Measurements from ENCODE around the gene OR2A42.
"Not testable (repeated sequence)": the region's sequence is repeated elsewhere in the genome, so short reads cannot be mapped to it uniquely, and the experiment has no call there.

The OR2A42 gene

DNA sequence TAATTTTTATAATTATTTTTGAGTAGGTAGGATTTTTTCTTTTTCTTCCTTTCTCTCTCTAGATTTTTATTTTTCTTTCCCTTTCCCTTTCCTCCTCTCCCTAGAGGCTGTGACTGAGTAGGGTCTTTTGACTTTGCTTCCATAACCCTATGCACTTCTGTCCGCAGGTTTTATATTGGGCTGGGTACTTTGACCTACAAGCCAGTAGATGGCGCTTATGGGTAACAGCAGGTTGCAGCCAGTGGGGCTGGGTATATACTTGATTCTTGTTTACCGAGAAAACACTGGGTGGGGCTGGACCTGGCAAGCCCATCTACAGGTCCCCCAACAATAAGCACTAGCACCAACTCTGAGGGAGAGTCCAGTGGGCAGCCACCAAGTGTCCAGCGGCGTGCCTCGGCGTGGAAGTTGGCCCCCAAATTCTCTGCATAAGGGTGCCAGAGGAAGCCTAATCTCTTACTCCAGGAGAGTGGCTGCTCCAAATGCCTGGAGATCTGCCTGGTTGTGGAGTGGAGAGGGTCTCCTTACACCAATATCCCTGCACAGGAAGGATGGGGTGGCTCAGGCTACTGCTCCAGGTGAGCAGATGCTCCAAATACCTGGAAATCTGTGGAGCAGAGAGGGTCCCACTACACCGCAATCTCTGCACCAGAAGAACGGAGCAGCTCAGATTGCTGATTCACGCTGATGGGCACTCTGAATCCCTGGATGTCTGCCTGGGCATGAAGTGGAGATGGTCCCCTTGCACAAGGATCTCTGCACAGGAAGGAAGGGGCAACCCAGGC is 60.8 kb downstream of the OR2A42 start:
- TF ChIP-seq, protein P1, sequence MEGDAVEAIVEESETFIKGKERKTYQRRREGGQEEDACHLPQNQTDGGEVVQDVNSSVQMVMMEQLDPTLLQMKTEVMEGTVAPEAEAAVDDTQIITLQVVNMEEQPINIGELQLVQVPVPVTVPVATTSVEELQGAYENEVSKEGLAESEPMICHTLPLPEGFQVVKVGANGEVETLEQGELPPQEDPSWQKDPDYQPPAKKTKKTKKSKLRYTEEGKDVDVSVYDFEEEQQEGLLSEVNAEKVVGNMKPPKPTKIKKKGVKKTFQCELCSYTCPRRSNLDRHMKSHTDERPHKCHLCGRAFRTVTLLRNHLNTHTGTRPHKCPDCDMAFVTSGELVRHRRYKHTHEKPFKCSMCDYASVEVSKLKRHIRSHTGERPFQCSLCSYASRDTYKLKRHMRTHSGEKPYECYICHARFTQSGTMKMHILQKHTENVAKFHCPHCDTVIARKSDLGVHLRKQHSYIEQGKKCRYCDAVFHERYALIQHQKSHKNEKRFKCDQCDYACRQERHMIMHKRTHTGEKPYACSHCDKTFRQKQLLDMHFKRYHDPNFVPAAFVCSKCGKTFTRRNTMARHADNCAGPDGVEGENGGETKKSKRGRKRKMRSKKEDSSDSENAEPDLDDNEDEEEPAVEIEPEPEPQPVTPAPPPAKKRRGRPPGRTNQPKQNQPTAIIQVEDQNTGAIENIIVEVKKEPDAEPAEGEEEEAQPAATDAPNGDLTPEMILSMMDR (IDR thresholded peaks at IDR 0.05; ENCODE audit: insufficient read depth, low read length, poor library complexity, severe bottlenecking): peak; percentile 42
- not testable (repeated sequence) for H3K4me3 ChIP-seq (replicated peaks; ENCODE audit: low read depth, low read length); DNase-seq (ENCODE audit: extremely low read depth, insufficient read length)

More for the DNA sequence above, 60.8 kb downstream of the OR2A42 start:
- H3K36me3 ChIP-seq (ENCODE audit: control insufficient read depth, insufficient read depth, low read length); H3K27me3 ChIP-seq (replicated peaks; ENCODE audit: control insufficient read depth, insufficient read depth, low read length): not testable (repeated sequence)
